Fibroblast of the aortic adventitia (primary cell): ENCODE measurements around the gene ARID1B. TPM values are rescaled to one million over a fixed set of nuclear protein-coding genes. Genes with fewer than 3 reads are reported as not detected.

Source experiments
- DNase-seq: peaks from one replicate; pipeline ENCODE4 v3.0.0-alpha.2; 2010; ENCODE audit warnings: low read depth
- H3K4me3 ChIP-seq: 2 replicates; pipeline ENCODE4 v1.5.1; 2011; ENCODE audit warnings: low read depth, mild to moderate bottlenecking, control low read depth, low read length, moderate library complexity
- total RNA-seq: library from RNA; depleted of rRNA; stranded (reverse); fragments of >200 nt; gene quantifications from 2 replicates; pipeline ENCODE4 v1.2.3, GENCODE V29; 2012; ENCODE audit warnings: low replicate concordance
- TF ChIP-seq, protein P1 (sequence below): IDR thresholded peaks from 2 replicates; pipeline ENCODE4 v1.5.1; 2011; ENCODE audit warnings: mild to moderate bottlenecking, low read length, control low read depth, inconsistent platforms; ENCODE audit not compliant: insufficient read depth

The ARID1B gene
- total RNA-seq, 1 donor, result 55.9 TPM

DNA sequence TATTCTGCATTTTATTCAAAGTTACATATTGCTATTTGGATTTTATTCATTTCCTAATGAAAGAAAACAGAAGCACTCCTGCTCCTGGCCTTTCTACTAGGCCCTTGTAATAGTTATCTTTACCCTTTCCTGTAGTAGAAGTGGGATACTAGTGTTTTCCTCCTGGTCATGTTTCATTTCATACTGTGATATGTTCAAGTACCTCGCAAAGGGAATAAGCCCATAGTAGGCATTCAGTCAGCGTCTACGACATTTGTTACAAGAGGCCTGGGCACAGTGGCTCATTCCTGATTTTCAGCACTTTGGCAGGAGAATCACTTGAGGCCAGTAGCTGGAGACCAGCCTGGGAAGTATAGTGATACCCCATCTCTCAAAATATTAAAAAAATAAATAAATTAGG, 154.1 kb downstream of the ARID1B start:
- TF ChIP-seq, protein P1, sequence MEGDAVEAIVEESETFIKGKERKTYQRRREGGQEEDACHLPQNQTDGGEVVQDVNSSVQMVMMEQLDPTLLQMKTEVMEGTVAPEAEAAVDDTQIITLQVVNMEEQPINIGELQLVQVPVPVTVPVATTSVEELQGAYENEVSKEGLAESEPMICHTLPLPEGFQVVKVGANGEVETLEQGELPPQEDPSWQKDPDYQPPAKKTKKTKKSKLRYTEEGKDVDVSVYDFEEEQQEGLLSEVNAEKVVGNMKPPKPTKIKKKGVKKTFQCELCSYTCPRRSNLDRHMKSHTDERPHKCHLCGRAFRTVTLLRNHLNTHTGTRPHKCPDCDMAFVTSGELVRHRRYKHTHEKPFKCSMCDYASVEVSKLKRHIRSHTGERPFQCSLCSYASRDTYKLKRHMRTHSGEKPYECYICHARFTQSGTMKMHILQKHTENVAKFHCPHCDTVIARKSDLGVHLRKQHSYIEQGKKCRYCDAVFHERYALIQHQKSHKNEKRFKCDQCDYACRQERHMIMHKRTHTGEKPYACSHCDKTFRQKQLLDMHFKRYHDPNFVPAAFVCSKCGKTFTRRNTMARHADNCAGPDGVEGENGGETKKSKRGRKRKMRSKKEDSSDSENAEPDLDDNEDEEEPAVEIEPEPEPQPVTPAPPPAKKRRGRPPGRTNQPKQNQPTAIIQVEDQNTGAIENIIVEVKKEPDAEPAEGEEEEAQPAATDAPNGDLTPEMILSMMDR, result no peak
- no peak for DNase-seq
- H3K4me3 ChIP-seq, result no peak overlapping the region

DNA sequence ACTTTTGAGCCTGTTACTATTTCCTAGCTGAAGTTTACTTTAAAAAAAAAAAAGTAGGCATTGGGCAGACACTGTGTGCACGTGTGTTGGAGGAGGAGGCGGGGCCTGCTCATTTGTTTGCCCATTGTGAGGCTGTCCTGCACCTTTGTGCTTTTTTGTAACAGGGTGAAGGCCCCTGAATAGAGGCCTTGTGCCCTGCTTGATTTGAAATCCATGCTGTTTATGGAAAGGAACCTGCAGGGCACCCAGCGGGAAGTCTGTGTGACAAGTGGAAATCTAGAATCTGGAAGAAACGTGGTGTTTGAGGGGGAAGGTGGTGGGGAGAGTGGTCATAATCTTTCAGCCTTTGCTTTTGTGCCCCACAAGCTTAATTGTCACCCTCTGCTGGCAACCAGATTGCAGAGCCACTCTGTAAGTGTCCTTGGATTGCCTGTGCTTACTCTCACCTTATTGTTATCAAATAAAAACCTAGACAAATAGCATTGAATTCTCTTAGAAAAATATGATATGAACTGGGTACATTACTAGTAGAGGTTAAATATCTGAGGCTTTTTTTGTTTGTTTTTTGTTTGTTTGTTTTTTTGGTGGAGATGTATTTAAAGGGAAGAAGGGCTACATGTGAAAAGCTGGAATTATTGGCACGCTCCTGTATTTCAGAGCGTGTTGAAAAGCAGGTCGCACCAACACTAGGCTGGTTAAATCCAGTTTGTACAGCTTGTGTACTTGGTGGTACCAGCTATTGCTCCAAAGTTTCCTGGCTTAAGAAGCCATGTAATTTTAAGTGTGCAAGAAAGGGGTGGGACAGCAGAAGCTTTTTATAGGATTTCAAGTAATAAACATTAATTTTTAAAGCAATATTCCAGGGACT, 156.3 kb downstream of the ARID1B start:
- no peak for DNase-seq
- TF ChIP-seq, protein P1, result no peak

DNA sequence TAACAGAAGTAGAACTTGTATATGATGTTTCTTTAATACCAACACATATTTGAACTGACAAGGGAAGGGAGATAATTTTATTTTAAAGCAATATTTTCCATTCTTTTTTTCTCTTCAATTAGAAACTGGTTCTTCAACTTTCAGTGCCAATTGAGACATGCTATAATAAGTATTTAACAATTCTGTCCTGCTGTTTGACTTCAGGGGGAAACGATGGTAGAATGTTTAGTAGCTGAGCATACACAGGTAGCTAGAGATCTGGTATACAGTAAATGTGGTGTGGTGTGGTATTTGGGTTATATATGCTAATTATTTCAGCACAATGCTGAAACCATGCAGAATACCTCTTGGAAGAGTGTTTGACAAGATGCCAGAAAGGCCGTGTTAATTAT, 156.9 kb downstream of the ARID1B start:
- no peak for DNase-seq
- H3K4me3 ChIP-seq, result no peak overlapping the region
- TF ChIP-seq, protein P1, result no peak

More for the DNA sequence above, 156.3 kb downstream of the ARID1B start:
- H3K4me3 ChIP-seq, result no peak overlapping the region

DNA sequence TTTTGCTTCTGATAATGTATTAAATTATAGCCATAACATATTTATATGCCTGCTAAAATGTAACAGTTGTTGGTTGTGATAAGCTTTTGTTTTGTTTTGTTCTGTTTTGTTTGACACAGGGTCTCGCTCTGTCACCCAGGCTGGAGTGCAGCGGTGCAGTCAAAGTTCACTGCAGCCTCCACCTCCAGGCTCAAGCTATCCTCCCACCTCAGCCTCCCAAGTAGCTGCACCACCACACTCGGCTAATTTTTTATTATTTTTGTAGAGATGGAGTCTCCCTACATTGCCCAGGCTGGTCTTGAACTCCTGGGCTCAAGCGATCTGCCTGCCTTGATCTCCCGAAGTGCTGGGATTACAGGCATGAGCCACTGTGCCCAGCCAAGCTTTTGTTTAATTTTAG, 157.8 kb downstream of the ARID1B start:
- H3K4me3 ChIP-seq, result no peak overlapping the region
- no peak for DNase-seq
- TF ChIP-seq, protein P1, result no peak

DNA sequence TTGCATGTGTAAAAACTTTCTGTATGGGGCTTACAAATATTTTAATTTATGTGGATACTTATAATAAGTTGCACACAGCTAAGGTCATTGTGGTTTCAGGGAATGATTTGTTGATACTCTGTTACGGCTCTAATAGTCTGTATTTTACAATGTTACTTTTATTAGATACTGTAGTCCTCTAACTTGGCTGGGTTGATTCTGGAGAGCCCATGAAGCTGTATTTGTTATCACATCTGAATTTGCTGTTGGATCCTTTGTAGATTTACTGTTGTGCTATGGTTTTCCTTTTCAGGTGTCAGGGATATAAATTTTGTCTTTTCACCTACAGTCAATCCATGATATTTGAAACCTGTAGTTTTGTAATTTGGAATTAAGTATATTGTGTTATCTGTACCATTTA, 161.0 kb downstream of the ARID1B start:
- TF ChIP-seq, protein P1, result no peak
- H3K4me3 ChIP-seq, result no peak overlapping the region
- DNase-seq, result no peak

DNA sequence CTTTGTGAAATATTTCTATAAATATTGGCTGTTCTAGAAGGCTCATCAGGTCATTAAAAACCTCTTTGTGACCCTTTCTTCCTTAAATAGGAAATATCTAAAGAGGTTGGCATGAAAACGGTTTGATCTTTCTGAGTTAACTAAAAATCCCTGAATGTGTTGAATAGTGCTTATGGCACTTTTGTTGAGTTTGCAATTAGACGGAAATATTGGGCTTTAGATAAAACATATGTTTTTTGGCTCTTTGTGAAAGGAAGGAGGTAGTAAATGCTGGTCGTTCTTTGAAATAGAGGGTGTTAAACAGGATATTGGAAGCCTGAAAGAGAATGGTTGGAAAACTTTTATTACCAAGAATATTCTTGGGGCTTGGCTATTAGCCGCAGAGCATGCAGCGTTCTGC, 163.0 kb downstream of the ARID1B start:
- DNase-seq, result no peak
- TF ChIP-seq, protein P1, result no peak
- H3K4me3 ChIP-seq, result no peak overlapping the region
